HK-2 (cell line): ENCODE data around the gene HGFAC.

ENCODE experiments used
- DNase-seq: peaks from one replicate; pipeline ENCODE4 v3.0.0-alpha.2; 2018; ENCODE audit not compliant: unreplicated experiment

HGFAC gene

GRCh38 chr4:3441501-3442459 lies at the start of gene HGFAC:
Gene HGFAC (plus strand): TSS chr4:3441968. CDS start chr4:3442002, 34 bp downstream.
- DNase-seq, result no peak

GRCh38 chr4:3392321-3392720 lies 49.4 kb upstream of the HGFAC start:
- no peak for DNase-seq

- no peak for DNase-seq
Observed at GRCh38 chr4:3393171-3393570, 48.6 kb upstream of the HGFAC start.

- no peak for DNase-seq
Observed at GRCh38 chr4:3396600-3396999, 45.2 kb upstream of the HGFAC start.

DNA sequence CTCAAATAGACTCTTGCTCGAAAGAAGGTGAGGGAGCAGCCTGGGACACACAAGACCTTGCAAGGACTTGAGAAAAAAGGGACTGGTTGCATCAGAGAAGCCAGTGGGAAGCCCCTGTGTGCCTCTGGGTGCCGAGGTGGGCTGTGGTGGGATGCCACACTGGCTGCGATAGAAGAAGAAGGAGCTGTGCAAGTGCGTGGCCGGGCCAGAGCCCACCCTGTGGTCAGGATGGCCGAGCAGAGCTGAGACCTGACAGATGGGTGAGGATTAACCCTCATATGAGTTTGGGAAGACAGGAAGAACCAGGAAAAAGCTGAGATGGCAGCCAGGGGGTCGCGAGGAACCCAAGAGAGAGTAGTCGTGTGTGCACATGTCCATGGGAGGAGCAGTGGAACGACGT lies 44.6 kb upstream of the HGFAC start:
- no peak for DNase-seq

GRCh38 chr4:3399277-3400194 lies 42.2 kb upstream of the HGFAC start:
- DNase-seq, result no peak

DNA sequence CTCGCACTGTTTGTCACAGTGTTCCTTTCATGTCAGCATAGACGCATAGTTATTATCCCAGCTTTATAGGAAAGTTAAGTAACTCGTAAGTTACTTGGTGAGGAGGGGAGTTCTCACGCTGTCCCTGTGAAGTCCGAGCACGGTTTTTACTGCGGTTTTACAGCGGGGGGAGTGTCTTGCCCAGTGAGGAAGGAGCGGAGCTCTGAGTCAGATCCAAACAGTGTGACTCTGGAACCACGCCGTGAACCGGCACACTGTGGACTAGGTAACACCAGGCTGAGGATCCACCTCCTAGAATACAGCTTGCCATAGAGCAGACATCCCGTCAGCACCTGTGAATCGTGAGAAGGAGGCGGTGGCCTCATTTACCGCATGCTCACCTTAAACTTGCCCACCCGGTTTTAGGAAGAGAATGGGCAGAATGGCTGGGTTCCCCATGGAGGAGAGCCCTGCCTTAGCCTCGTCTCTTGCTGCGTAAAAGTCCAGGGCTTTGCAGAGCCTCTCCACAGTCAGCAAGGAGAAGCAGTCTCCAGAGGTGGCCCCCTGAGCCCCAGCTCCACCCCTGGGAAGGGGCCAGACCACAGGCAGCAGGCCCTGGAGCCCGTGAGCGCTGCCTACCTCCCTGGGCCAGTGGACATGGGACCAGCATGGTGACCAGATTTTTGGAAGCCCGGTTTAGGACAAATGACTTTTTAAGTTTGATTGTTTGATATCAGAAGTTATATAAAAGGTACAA lies 40.2 kb upstream of the HGFAC start:
- no peak for DNase-seq

DNA sequence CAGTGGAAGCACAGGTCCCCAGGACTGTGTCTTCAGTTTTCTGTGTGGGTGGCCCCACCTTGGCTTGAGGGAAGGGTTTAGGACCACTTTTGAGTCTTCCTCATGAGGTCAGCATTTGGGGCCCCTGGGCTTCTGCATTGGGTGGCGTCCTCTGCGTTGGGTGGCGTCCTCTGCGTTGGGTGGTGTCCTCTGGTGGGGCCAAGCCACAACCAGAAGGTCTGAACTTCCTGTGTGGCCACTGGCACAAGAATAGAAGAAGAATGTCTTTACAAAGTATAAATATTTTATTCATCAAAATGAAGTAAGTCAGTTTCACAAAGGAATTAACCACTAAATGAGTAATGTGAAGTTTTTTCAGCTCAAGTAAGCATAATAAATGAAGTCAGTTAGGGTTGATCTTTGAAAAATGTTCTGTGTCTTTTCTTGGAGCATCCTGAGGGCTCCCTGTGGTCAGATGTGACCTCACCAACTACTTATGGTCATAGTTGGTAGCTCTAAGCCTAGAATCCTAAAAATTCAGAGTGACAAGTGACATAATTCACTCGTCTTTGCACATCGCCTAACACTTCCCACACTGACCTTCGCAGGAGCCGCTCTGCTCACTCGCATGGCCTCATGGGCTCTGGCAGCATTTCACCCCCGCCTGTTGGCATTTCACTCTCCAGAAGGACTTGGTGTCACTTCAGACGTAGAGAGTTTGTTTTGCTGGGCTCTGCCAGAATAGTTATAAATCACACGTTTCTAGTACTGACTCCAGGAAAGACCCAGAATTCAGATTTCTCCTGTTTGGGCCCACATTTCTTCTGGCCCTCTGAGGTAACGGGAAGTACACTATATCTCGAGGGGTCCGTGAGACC lies 39.0 kb upstream of the HGFAC start:
- DNase-seq, result peak; percentile 47

DNA sequence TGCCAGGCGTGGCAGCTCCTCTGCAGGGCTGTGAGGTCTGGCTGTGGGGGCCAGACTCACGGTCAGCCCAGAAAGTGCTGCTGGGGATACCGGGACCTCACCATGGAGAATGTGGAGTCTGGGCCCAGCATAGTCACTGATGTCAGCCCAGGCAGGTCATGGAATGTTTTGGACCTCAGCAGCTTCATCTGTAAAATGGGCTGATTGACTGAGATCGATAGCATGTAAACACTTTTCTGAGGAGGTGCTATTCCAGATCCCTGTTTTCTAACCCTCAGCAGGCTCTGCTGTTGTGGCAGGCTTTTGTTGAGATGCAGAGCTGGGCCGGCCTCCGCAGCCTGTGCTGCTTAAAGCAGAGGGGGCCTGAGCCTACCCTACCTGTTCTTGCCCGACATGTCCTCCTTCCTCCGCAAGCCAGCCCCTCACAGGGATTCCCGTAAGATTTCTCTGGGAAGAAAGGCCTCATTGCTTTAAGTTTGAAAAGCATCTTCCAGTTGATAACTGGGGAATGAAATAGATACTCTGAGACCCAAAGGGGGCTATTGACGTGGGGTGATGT lies 38.3 kb upstream of the HGFAC start:
- DNase-seq, result no peak

DNA sequence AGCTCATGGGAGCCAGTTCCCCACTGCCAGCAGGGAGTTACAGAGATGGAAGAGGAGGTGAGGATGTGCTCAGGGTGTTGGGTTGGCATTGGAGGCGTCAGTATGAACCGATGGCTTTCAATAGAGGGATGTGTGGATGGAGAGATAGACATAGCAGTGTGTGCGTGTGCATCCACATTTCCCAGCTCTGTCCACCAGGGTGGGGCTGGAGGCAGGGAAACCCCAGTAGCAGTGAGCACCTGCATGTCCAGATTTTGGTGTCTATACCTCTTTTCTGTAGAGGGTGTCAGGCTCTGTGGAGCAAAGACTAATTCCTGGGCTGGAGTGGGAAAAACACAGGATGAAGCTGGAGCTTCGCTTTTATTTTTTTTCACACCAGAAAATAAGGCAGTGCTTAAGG lies 37.2 kb upstream of the HGFAC start:
- DNase-seq, result no peak

GRCh38 chr4:3405176-3405575 lies 36.6 kb upstream of the HGFAC start:
- no peak for DNase-seq

- no peak for DNase-seq
Observed at GRCh38 chr4:3406021-3406420, 35.7 kb upstream of the HGFAC start.

DNA sequence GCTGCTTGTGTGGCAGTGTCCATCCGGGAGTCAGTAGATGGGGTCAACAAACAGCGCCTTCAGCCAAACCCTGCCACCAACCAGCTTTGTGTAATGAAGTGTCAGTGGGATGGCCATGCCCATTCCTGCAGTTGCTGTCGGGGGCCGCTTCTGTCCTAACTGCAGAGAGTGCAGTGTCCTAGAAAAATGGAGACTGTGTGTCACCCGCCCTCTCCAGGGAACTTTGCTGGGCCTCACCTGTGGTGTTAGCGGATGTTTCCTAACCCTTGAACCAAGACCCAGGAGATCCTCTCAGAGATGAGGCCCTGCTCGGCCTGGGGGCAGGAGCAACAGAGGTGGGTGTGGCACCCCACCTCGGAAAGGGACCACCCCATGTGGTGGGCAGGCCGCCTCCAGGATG lies 35.3 kb upstream of the HGFAC start:
- DNase-seq, result no peak

DNA sequence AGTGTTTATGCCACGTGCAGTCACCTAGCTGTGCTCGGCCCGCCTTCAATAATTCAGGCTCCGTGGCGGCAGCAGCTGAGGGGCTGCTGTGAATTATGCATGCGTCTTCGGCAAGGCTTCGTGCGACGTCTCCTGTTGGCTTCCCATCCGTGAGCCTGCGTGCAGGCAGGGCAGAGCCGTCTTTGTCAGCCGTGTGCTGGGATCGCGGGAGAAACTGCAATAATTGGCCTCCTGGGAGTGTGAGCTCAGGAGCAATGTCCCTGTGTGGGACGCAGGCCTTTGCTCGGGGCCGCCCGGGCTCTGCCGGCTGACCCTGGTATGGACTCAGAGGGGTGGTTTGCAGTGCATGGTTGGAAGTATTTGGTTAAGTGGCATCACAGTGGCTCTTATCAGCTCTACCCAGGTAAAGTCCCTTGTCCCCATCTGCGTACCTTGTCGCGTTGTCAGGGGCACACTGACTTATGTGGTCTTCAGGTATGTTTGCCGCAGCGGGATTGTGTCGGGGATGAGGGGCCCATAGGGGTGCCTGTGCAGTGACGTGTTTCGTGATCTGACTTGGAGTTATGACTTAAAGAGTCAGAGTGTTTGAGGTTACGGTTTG lies 34.5 kb upstream of the HGFAC start:
- no peak for DNase-seq

- DNase-seq, result no peak
Observed at GRCh38 chr4:3407930-3408792, 33.6 kb upstream of the HGFAC start.

DNA sequence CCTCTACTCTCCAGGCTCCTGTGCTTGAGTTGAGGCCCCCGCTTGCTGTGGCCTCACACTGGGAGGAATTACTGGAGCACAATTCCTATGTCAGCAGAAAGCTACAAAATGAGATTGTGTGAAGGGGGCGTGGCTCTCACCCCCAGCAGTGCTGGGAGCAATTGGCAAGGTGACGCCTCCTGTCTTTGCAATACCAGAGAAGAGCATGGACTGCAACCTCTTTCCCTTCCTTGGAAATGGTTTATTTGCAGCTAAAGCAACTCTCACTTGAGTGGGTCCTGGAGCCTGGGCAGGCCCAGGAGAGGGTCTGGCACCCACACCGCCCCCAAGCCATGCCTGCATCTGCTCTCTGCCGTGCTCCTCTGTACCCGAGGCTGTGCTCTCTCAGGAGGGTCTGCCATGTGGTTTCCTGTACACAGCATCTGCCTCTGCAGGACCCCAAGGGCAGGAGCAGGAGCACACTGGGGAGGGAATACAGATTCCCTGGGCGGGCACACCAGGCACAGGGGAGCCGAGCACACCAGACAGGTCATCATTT lies 32.9 kb upstream of the HGFAC start:
- no peak for DNase-seq

DNA sequence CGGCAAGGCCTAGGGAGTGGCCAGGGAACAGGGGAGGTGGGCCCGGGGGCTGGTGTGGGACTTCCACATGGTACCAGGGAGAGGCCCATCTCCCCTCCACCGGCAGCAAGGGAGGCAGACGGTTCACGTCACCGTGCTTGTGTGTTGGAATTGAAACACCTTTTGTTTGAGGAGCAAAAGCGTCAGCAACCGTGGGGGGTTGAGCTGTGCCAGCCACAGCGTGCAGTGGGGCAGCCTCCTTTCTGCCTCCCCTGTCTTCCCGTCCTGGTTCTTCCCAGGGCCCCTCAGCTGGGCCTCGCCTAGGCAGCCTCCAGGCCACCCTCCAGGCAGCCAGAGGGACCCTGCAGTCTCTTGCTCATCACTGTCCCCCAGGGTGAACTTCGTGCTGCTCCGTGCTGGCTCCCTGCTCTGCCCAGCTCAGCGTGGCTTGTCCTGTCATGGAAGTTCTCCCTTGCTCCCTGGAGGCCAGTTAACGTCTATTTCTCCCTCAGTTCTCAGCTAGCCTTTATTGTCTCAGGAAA lies 32.1 kb upstream of the HGFAC start:
- DNase-seq, result no peak

- no peak for DNase-seq
Observed at GRCh38 chr4:3410401-3411135, 31.2 kb upstream of the HGFAC start.
